ENCODE results near the gene MEF2C.
"Not testable (repeated sequence)": the region's sequence is repeated elsewhere in the genome, so short reads cannot be mapped to it uniquely, and the experiment has no call there.

Gene MEF2C

DNA sequence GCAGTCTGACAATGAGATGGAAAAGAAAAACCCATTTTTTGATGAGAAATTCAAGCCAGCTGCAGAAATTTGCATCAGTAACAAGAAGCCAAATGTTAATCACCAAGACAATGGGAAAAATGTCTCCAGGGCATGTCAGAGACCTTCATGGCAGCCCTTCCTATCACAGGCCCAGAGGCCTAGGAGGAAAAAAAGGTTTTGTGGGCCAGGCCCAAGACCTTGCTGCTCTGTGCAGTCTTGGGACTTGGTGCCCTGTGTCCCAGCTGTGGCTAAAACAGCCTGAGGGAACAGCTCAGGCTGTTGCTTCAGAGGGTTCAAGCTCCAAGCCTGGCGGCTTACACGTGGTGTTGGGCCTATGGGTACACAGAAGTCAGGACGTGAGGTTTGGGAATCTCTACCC is 26.6 kb downstream of the MEF2C start:
- not testable (repeated sequence) for H3K9me3 Mint-ChIP-seq, H3K4me1 Mint-ChIP-seq, H3K36me3 Mint-ChIP-seq, H3K27me3 Mint-ChIP-seq, H3K27ac Mint-ChIP-seq, H3K4me3 Mint-ChIP-seq

DNA sequence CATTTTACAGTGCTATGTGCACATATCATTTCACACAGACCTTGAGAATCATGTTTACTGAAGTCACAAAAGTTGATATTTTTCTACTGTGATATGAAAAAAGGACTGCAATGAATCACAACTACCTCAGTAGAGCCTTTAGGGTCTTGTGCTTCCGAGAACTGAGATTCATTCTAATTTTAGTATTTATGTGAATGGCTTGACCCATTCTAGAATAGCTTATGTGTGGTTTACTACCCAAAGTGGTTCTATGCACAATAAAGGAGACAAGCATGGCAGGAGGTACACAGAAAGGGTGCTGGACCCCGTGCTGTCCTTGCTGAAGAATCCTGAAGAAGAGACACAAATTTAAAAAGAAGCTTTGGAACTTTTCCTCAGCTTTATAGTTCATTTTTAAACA is 28.2 kb downstream of the MEF2C start:
- Mint-ChIP-seq H3K9me3 (peaks cover 9% of the 10 kb centered on the region), H3K27me3 (peaks cover 3% of the 10 kb centered on the region), H3K4me3 (no peak overlapping the region), H3K27ac (no peak overlapping the region), H3K36me3 (no peaks in the 10 kb centered on the region), H3K4me1 (no peaks in the 10 kb centered on the region)

DNA sequence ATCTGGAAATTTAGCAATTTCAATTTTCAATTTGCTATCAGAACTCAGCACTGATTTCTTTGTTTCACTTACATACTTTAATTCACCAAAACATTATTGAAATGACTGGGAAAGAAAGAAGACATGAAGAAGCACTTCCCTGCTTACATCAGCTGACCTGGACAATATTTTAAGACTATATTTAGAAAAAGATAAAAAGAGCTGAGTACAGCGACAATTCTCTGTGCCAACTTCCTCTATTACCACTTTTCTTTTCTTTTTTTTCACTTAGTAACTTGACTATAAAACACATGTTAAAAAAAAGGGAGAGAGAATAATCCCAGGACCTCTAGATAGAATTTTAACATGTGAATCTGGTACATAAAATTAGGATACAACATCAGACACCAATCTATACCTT is 35.6 kb downstream of the MEF2C start:
- Mint-ChIP-seq H3K27me3 (peaks cover 4% of the 10 kb centered on the region), H3K27ac (no peak overlapping the region)

DNA sequence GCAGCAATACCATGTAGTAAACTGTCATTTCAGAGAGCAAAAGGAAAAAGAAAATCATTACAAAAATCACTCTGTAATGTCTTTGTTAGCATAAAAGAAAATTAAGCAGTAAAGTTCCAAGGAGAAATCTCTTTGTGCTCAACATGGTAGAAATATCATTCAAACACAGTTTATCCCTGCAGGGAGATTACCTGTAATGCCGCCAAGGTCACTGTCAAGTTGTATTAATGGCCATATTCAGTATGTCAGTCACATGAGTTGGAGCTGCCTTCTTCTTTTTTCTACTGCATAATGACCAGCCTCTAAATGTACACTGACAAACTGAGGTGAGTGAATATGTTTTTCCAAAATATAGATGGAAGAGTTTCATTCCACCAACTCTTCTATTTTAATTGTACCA is 36.5 kb downstream of the MEF2C start:
- H3K9me3 Mint-ChIP-seq = peaks cover 4% of the 10 kb centered on the region
- no peak overlapping the region for H3K4me3 Mint-ChIP-seq
- H3K36me3 Mint-ChIP-seq = no peaks in the 10 kb centered on the region
- H3K27ac Mint-ChIP-seq = no peak overlapping the region
- H3K4me1 Mint-ChIP-seq = no peaks in the 10 kb centered on the region
- H3K27me3 Mint-ChIP-seq = peaks cover 4% of the 10 kb centered on the region

More for the DNA sequence above, 35.6 kb downstream of the MEF2C start:
- H3K4me3 Mint-ChIP-seq = no peak overlapping the region
- no peaks in the 10 kb centered on the region for H3K4me1 Mint-ChIP-seq
- no peaks in the 10 kb centered on the region for H3K36me3 Mint-ChIP-seq
- peaks cover 4% of the 10 kb centered on the region for H3K9me3 Mint-ChIP-seq

DNA sequence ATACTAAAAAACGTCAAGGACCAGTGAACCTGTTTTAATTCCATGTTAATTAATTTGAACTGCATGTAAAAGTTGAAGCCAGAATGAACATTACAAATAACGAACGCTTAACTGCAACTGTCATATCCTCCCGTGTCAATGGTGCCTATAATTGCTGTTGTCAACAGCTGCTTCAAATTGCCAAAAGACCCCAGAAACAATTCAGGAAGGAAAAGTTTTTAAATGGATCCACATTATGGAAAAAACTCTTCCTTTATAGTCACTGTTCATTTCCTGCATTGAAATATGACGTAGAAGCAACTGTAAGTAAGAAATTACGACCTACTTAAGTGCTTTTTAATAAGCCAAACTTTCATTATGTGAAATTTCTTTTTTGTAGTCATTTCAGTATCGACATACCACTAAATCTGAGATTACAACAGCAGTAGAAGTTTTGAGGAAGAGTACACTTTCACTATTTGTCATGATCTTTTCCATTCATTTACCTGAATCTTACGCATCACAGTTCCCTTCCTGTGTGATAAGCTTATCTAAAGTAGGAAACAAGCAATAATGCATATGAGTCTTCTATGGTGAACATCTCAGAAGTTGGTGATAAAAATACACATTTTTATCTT is 37.8 kb downstream of the MEF2C start:
- Mint-ChIP-seq H3K4me1 (no peaks in the 10 kb centered on the region), H3K36me3 (no peaks in the 10 kb centered on the region), H3K27me3 (peaks cover 4% of the 10 kb centered on the region), H3K9me3 (peaks cover 2% of the 10 kb centered on the region), H3K4me3 (no peak overlapping the region), H3K27ac (no peak overlapping the region)

DNA sequence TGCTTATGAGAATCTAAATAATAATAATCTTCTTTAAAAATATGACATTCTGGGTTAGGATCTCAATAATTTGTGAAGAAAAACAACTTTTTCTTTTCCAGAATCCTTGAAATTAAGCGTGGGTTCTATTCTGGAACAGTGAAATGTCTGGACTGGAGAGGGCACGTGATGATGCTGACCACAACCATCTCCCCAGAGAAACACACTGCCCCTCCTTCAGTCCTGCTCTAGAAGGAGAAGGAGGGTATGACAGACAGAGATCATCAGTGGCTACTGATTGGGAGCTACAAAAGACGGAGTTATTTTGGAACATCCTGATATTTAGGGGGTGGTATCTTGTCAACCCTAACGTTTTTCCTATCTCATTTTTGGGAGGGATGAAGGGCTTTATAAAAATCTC is 40.2 kb downstream of the MEF2C start:
- H3K9me3 Mint-ChIP-seq = no peaks in the 10 kb centered on the region
- no peak overlapping the region for H3K4me3 Mint-ChIP-seq
- peaks cover 1% of the 10 kb centered on the region for H3K27me3 Mint-ChIP-seq
- no peaks in the 10 kb centered on the region for H3K36me3 Mint-ChIP-seq
- no peaks in the 10 kb centered on the region for H3K4me1 Mint-ChIP-seq
- no peak overlapping the region for H3K27ac Mint-ChIP-seq

DNA sequence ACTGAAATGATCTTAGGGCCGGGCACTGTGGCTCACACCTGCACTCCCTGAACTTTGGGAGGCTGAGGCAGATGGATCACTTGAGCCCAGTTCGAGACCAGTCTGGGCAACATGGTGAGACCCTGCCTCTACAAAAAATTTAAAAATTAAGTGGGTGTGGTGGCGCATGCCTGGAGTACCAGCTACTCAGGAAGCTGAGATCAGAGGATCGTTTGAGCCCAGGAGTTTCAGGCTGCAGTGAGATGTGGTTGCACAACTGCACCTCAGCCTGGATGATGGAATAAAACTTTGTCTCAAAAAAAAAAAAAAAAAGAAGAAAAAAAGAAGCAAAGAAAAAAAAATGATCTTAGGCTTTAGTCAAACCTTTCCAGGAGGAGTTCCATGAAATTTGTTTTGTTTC is 41.8 kb downstream of the MEF2C start:
- Mint-ChIP-seq H3K27ac (no peak overlapping the region), H3K4me1 (no peaks in the 10 kb centered on the region), H3K4me3 (no peak overlapping the region), H3K9me3 (no peaks in the 10 kb centered on the region), H3K27me3 (peaks cover 1% of the 10 kb centered on the region), H3K36me3 (no peaks in the 10 kb centered on the region)

DNA sequence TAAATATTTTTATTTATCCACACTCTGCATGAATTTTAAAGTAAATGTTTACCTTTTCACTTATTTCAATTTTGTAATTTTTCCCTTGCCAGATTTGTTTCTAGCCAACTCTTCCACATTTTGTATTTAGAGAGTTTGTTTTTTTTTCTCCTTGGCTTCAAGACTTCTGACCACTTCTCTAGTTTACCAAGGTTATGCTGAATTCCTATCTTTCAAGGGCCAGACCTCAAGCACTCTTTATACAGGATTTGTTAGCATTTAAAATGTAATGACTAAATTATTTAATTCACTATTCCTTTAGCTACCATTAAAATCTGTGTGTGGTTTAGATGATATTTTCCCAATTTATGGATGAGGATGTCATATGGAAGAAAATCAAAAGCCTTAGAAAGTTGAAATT is 42.5 kb downstream of the MEF2C start:
- Mint-ChIP-seq H3K4me1 (no peaks in the 10 kb centered on the region), H3K9me3 (no peaks in the 10 kb centered on the region), H3K27ac (no peak overlapping the region), H3K4me3 (no peak overlapping the region), H3K27me3 (peaks cover 1% of the 10 kb centered on the region), H3K36me3 (no peaks in the 10 kb centered on the region)

DNA sequence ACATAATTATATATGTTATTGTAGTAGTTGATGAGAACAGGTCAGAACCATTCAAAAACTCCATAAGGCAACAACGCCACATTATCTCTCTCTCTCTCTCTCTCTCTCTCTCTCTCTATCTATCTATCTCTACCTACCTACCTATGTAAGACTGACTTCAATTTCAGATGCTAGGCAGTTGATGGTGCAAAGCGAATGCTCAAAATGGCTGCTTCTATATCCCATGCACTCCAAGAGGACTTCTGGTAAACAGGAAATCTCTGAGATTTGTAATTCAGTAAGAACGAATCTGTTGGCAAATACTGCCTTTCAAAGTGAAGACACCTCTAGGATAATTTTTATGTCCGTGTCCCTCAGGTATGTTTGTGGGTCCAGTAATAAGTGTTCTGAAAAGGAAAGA is 43.7 kb downstream of the MEF2C start:
- no peaks in the 10 kb centered on the region for H3K36me3 Mint-ChIP-seq
- H3K4me1 Mint-ChIP-seq = no peaks in the 10 kb centered on the region
- no peak overlapping the region for H3K27ac Mint-ChIP-seq
- peaks cover 3% of the 10 kb centered on the region for H3K27me3 Mint-ChIP-seq
- H3K9me3 Mint-ChIP-seq = no peaks in the 10 kb centered on the region
- no peak overlapping the region for H3K4me3 Mint-ChIP-seq

DNA sequence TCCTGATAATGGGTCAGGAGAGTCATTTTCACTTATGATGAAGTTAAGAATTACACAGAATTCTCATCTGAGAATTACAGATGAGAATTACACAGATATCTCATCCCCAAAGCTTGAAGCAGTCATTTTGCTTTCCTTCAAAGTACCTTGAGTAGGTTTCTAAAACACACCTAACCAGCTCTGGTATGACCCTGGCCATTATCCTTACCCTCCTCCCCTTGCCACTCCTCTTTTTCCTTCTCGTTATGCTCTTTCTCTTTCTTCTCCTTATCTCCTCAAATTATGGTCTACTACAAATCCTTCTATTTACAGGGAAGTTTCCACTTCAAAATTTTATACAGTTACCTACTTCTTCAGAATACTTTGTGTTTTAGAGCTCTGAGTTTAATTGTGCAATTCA is 44.5 kb downstream of the MEF2C start:
- Mint-ChIP-seq H3K9me3 (no peaks in the 10 kb centered on the region), H3K27ac (no peak overlapping the region), H3K4me1 (no peaks in the 10 kb centered on the region), H3K36me3 (no peaks in the 10 kb centered on the region), H3K27me3 (peaks cover 3% of the 10 kb centered on the region), H3K4me3 (no peak overlapping the region)

DNA sequence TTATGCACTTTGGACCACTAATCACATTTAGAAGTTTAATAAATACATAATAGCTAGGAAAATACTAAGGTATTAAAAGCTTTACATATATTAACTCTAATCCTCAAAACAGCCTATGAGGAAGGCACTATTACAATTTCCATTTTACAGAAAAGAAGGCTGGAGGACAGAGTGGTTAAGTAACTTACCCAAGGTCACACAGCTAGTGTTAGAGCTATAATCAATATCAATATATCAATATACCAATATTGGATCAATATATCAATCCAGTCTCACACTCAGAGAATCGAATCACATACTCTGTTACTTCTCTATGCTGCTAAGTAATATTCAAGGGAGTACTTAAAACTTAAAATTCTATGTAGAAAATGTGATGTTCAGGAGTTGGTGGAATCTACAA is 45.2 kb downstream of the MEF2C start:
- peaks cover 3% of the 10 kb centered on the region for H3K27me3 Mint-ChIP-seq
- H3K4me3 Mint-ChIP-seq = no peak overlapping the region
- H3K9me3 Mint-ChIP-seq = no peaks in the 10 kb centered on the region
- H3K27ac Mint-ChIP-seq = no peak overlapping the region
- H3K36me3 Mint-ChIP-seq = no peaks in the 10 kb centered on the region
- peaks cover 3% of the 10 kb centered on the region for H3K4me1 Mint-ChIP-seq

DNA sequence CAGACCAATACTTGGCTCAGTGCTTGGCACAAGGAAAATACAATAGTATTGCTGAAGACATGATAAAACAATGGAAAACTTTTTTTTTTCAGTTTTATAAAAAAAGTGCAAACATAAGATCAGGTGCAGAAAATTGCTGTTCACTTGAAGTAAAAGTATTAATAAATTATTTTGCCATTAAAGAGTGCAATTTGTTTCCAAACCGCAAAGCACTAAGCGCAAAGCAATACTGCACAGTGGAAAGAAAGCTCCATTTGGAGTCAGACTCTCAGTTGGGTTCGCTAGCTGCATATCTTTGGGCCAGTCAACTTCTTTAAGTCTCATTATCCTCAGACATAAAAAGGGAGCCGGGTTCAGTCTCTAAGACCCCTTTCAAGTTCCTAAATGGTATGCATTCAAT is 45.8 kb downstream of the MEF2C start:
- H3K27me3 Mint-ChIP-seq = peaks cover 3% of the 10 kb centered on the region
- peaks cover 3% of the 10 kb centered on the region for H3K4me1 Mint-ChIP-seq
- H3K9me3 Mint-ChIP-seq = no peaks in the 10 kb centered on the region
- no peak overlapping the region for H3K27ac Mint-ChIP-seq
- H3K4me3 Mint-ChIP-seq = no peak overlapping the region
- H3K36me3 Mint-ChIP-seq = no peaks in the 10 kb centered on the region

DNA sequence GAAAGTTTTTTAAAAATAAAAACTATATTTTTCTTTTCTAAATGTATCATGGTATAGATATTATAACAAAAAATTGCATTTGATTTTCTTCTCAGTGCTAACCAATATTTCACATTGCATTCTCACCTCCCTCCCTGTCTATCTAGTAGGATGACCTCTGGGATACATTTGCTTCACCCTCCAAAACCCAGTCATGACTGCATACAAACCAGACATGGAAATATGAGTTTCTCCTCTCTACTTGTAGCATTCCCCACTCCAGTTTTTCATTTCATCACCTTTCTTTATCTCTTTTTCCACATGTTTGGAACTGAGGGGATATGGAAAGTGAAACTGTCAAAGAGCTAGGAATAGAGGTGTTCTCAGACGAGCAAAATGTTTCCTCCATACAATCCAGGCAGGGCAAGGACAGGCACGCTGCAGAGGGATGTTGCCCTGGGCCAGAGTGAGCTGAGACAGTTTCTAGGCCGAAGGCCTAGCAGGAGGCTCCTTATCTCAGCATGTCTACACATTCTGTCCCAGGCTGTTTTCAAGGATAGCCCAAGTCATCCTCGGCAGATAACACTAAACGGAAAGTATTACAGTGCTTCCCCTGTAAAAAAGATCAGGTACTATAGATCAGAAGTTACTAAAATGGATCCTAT is 46.7 kb downstream of the MEF2C start:
- Mint-ChIP-seq H3K4me1 (peaks cover 3% of the 10 kb centered on the region), H3K4me3 (no peak overlapping the region), H3K9me3 (no peaks in the 10 kb centered on the region), H3K27ac (no peak overlapping the region), H3K36me3 (no peaks in the 10 kb centered on the region), H3K27me3 (peaks cover 3% of the 10 kb centered on the region)

DNA sequence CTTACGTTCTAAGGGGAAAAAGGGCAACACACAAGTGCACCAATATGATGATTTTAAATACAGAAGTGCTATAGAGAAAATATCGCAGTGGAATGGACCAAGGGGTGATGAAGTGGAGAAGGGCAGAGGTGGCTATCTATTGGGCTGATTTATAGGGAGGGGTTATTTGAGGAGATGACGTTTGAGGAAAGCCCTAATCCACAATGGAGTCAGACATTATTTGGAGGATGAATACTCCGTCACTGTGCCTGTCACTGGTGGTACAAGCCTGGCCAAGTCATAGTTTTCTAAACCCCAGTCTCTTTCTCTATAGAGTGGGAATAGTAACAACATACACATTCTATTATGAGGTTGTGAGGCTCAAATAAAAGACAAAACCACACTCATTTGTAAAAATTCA is 48.5 kb downstream of the MEF2C start:
- no peaks in the 10 kb centered on the region for H3K9me3 Mint-ChIP-seq
- no peak overlapping the region for H3K27ac Mint-ChIP-seq
- peaks cover 7% of the 10 kb centered on the region for H3K4me1 Mint-ChIP-seq

DNA sequence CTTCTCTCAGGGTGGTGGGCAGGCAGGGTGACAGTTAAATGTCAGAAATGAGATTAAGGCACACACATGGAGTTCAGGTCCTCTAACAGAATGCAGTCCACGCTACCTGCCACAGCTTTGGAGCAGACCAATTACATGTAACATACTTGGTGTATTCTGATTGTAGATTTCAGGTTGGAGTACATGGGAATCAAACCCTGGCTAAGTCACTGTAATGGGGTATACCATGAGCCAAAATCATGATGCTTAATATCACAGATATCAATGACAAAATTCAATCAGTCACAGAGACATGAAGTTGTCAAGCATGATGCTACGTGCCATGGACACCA is 48.9 kb downstream of the MEF2C start:
- Mint-ChIP-seq H3K9me3 (no peaks in the 10 kb centered on the region), H3K36me3 (no peaks in the 10 kb centered on the region), H3K4me1 (peaks cover 11% of the 10 kb centered on the region), H3K27ac (no peak overlapping the region), H3K27me3 (peaks cover 6% of the 10 kb centered on the region), H3K4me3 (no peak overlapping the region)

More for the DNA sequence above, 48.5 kb downstream of the MEF2C start:
- H3K36me3 Mint-ChIP-seq = no peaks in the 10 kb centered on the region
- H3K4me3 Mint-ChIP-seq = no peak overlapping the region
- peaks cover 6% of the 10 kb centered on the region for H3K27me3 Mint-ChIP-seq

DNA sequence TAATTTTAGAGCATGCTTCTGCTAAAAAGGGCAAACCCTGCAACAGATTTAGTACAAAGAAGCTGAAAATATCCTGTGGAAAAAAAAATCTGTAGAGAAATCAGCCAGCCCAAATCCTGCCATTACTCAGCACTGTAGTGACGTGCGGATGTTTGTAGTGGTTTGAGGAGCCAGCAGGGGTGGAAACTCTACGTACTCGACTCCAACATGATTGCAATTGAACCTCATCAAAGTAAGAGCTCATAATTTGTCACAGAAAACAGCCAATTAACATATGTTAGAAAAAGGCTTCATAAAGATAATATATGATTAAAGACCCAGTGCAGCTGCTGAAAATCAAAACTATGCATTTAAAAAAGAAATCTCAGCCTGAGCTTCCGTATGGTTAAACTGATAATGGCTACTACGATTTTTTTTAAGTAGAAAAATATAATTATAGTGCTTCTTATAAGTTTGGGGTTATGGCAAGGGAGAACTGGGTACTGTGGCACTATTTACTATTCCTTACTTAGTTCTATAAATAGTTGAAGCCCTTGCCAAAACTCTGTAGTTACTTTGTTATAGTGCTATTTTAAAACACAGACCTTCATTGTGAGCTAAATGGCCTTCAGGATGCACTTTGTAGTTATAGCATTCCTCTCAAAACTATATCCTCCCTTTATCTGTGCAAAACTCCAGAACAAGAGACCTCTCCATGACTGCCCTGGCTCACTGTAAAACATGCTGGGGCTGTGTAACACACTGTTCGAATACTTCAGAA is 49.4 kb downstream of the MEF2C start:
- Mint-ChIP-seq H3K4me3 (no peak overlapping the region), H3K27me3 (peaks cover 8% of the 10 kb centered on the region), H3K36me3 (no peaks in the 10 kb centered on the region), H3K4me1 (peaks cover 17% of the 10 kb centered on the region), H3K27ac (no peak overlapping the region), H3K9me3 (no peaks in the 10 kb centered on the region)
